ENCODE data around the gene CMTM8.
"Not testable (repeated sequence)": the region's sequence is repeated elsewhere in the genome, so short reads cannot be mapped to it uniquely, and the experiment has no call there.

CMTM8 gene, protein sequence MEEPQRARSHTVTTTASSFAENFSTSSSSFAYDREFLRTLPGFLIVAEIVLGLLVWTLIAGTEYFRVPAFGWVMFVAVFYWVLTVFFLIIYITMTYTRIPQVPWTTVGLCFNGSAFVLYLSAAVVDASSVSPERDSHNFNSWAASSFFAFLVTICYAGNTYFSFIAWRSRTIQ

DNA sequence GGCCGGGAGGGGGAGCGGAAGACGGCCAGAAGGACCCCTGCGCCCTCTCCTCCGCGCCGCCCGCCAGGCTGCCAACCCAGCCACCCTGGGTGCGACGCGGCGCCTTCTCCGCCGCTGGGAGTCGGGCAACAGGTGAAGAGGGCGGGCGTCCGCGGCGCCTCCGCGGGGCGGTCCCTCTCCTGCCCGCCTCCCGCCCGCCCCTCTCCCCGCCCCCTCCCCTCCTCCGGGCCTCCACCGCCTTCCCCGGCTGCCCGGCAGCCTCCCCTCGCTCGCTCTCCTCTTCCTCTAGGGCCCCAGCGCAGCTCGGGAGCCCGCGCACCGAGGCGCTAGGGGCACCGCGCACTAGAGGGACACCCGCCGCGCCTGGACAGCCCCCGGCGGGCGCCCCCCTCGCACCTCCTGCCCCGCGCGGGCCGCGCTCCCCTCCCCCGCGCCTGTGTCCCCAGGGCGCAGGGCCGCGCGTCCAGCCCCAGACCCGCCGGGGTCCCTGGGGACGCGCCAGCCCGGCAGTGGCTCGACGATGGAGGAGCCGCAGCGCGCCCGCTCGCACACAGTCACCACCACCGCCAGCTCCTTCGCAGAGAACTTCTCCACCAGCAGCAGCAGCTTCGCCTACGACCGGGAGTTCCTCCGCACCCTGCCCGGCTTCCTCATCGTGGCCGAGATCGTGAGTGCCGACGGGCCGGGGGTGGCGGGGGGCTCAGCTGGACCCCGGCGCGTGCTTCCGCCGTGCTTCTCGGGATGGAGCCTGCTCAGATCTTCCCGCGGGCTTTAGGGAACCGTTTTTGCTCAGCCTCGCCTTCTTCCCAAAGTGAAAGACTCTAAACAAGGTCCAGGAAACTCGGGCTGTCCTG is at the start of gene CMTM8:
Gene CMTM8, plus strand, starts transcription at position 228 of the 854 bp plus-strand sequence. Its CDS starts 293 bp downstream, at position 521.
- peak; percentile 64 for DNase-seq

DNA sequence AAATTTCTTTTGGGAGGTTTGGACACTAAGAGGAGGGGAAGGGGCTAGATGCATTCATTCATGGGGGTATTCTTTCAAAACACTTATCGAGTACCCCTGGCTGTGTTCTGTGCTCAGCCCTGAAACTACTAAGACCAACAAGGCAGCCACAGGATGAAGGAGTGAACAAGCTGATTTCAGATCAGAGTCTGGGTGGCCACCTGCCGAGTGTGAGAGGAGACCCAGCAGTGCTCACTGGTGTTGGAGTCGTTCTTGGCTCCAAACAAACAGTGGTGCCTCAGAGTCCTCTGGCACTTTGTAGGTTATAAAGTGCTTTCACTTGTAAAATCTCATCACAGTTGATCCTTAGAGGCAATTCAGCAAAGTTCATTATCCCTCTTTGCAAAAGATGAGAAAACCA is 48.8 kb upstream of the CMTM8 start:
- no peak for DNase-seq

DNA sequence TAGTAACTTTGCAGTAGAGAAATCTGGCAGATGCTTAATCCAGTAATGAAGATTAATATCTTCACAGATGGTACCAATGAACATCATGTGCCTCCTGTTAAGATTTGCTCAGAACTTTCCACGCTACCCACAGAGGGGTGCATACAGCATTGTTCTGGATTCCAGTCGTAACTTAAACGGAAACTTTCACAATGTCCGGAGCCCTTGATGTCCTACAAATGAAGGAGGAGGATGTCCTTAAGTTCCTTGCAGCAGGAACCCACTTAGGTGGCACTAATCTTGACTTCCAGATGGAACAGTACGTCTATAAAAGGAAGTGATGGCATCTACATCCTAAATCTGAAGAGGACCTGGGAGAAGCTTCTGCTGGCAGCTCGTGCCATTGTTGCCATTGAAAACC is 47.9 kb upstream of the CMTM8 start:
- not testable (repeated sequence) for DNase-seq

DNA sequence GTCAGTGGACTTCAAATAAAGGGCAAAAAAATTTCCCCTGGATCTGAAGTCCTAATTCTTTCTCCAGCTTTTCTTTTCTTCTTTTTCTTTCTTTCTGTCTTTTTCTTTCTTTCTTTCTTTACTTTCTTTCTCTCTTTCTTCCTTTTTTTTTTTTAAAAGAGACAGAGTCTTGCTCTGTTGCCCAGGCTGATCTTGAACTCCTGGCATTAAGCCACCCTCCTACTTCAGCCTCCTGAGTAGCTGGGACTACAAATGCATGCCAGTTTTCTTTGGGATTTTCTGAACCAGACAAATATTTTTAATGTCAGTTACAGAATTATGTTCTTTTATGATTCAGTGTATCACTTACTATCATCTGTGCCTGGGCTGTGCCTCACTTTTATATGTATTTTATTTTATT is 45.4 kb upstream of the CMTM8 start:
- DNase-seq, result no peak

DNA sequence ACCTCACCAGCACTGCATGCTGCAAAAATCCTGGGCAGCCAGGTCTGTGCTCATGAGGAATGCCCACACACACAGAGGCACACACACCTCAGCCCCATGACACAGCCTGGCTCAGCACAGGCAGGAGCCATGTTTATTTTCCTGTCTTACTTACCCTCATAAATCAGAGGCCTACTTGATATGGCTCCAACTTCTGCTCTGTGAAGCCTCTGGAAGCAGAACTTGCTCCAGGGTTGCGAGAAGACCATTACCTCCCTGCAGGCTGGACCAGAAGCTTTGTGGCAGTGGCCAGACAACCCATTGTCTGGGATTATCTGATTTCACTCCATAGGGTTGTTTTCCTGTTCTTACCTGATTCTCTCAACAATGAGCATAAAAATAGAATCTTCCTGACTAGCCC is 43.8 kb upstream of the CMTM8 start:
- no peak for DNase-seq

DNA sequence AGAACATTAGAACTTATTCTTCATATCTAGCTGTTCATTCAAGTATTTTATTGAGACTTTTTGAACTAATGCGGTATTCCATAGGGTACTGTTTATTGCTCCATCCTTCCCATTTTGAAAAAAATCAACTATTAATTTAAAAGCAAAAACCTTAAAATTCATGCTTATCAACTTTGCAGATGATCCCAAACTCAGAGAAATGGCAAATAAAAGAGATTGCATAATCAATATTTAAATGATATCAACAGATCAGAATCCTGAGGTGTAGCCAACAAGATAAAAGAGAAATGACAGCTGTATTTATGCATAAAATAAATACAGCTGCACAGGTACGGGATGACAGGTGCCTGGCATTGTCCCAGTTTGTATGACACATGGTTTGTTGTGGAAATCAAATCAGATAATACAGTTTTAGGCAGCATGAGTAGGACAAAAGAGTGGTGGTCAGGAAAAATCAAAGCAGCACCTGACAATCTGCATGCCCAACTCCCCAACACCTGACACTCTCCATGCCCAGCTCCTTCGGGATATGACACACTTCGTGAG is 42.4 kb upstream of the CMTM8 start:
- no peak for DNase-seq

DNA sequence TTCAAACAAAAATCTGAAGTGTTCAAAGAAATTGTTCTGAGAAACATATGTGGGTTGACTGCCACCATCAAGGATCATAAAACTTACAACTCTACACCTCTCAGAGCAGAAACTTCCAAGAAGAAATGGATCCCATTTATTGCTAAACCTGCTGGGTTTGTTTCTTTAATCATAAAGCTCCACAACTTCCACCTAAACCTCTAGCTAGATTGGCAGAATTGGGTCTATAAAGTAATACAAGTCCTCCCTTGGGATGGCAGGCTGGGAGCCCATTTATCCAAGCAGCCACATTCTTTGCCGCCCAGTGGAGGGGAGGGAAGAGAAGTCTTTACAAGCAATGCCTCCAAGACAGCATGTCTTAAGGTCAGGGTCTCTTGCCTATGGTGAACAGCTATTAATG is 40.5 kb upstream of the CMTM8 start:
- no peak for DNase-seq

DNA sequence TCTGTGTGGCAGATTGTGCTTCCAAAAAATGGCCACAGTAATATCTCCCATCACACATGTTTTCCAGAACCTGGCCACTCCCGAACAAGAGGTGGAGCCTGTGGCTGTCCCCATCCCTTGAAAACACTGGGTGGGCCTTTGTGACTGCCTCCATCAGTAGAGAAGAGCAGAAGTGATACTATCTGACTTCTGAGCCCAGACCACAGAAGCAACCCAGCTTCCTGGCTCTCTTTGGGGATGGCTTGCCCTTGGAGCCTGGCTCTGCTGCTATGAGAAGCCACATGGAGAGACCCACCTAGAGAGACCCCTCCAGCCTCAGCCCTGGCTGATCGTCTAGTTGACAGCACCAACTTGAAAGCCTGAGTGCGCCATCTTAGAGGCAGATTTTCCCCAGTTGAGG is 39.8 kb upstream of the CMTM8 start:
- DNase-seq, result no peak

DNA sequence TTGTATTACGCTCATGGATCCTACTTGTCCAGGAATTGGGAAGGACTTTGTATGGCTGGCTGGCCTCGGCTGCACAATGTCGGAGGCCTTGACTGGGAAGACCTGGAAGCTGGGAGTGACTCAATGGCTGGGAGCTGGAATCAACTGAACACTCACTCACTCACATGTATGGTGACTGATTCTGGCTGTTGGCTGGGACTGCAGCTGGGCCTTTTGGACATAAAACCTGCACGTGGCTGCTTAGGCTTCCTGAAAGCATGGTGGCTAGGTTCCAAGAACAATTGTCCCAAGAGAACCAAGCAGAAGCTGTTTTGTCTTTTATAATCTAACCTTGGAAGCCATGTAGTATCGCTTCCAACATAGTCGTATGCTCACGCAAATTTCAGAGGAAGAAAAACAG is 38.0 kb upstream of the CMTM8 start:
- DNase-seq, result no peak

DNA sequence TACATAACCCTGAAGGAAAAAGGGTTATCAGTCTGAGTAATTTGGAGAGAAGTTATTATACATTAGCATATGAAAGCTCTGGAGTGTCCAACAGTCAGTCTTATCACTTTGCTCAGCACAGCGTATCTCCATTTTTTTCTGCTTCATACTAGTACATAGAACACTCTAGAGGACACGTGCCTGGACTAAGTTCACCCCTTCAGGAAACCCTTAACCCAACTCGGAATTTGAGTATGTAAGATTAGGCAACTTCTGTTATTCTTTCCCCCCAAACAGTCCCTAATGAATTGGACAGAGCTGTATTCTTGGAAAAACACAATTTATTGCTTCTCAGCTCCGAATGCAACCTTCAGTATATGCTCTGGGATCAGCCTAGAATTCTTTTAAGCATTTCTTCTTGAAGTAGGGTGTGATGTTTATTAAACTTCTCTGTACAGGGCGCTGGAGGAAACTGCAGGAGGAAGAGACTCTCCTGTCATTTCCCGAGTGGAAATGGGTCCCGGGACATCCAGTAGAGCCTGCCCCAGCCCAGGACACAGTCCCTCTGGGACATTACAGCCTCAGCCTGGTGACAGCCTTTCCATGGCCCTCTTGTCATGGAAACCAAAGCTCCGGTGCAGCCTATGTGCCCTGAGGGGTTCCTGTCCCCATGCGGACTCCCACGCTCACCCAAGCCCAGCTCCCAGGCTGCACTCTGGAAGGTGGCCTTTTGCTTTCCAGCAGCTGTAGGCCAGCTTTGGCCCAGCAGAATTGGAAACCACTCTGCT is 37.3 kb upstream of the CMTM8 start:
- DNase-seq, result no peak

DNA sequence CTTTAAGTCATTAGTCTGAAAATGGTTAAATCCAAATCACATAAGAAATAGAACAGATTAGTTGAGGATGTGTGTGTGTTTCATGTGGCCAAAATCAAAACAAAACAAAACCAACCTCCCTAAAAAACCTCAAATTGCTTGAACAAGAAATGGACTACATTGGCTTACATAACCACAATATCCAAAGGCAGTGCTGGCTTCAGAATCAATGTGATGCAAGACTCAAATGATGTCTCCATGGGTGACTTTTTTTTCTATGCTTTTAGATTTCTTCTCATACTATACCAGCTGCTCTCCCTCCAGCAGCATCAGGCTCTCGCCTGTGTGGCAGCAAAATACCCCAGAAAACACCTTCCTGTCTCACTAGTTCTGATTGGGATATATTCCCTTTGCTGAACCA is 36.0 kb upstream of the CMTM8 start:
- no peak for DNase-seq

DNA sequence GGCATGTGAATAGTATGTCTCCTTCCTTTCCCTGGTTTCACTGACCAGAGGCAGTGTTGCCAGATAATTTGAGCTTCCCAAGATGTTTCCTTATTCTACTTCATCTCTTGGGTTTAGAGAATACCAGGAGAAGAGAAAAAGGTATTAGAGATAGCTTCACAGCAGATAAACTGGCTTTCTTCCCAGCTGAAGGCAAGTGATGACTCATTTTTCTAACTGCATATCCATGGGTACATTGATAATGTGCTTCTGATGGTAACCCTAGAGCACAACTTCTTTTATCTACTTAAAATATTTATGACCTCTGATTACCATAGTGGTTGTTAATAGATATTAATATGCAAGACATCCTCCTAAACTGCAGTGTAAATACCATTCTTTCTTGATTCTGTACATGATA is 34.6 kb upstream of the CMTM8 start:
- DNase-seq, result no peak

DNA sequence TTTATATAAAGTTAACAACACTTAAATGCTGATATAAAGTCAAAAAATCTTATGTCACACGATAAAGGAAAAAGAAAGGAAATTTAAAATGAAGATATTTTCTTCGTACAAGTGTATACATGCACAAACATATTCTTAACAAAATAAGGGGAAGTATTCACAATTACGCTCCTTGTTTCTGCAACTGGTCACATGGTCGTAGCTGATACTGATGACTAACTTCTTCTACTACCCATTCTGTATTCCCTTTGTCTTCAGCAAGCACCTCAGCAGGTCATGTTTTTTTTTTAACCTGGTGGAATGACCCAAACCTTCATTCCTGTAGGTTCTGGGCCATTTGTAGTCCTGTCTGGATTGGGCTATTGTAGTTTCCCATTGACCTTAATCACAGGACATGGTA is 30.0 kb upstream of the CMTM8 start:
- no peak for DNase-seq

DNA sequence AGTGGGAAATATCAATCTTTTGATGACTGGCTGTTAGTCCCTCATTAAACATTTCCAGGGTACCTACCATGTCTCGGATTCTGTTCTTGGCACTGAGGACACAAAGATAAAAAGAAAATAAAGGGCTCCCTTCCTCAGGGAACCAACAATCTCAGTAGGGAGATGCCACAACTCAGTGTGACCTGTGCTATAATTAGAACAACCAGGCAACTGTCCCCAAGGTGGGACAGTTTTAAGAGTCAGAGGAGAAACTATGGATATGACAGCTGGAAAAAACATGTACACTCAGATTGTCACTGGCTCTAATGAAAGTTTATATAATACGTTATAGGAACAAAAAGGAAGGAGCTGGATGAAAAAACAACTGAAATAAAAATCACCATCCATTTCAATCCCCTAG is 23.3 kb upstream of the CMTM8 start:
- DNase-seq, result no peak

DNA sequence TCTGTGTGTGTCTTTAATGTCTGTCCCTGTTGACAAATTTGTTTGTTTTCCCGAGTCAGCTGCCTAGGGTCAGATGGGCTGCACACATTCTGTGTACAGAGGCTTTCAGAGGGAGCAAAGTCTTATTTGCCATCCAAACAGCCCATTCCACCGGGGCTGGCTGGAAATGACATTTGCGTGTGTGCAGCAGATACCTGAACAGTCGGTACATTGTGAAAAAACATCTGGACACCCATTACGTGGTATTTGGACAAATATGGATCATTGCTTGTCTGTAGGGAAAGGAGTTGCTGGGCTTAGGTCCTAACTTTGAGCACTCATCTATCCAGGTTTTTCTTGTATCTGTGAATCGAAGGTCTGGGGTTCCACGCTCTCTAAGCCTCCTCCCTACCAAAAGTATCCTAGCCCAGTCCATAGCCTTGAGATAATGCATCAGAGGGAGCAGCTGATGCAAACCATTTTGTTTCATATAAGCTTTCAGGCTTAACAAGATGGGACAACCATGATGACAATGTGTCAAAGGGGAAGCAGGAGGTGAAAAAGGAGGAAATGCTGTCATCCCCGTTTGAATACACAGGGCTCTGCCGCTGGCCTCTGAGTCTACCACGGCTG is 22.2 kb upstream of the CMTM8 start:
- no peak for DNase-seq

DNA sequence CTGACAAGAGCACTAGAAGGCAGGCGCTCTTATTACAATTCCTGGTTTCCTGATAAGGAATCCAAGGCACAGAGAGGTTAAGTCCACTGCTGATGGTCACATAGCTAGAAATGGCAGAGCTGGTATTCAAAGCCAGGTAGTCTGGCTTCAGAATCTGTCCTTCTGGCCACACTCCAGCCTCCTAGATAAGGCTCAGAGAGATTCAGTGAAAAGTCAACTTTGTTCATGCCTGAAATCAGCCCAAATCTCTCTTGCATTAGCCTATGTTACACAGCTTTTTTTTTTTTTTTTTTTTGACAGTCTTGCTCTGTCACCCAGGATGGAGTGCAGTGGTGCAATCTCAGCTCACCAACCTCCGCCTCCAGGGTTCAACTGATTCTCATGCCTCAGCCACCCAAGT is 21.1 kb upstream of the CMTM8 start:
- no peak for DNase-seq

DNA sequence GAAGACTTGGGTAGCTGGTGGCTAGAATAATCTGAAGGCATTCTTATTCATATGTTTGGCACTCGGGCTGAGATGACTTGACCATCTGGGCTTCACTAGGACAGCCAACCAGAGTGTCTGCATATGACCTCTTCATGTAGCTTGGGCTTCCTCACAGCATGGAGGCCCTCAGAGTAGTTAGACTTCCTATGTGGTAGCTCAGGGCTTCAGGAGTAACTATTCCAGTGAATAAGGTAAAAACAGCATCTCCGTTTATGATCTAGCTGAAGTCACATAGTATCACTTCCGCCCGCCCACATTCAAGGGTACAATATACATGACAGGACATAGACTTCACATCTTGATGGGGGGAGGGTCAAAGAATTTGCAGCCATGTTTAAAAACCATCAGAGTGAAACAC is 18.9 kb upstream of the CMTM8 start:
- DNase-seq, result no peak

DNA sequence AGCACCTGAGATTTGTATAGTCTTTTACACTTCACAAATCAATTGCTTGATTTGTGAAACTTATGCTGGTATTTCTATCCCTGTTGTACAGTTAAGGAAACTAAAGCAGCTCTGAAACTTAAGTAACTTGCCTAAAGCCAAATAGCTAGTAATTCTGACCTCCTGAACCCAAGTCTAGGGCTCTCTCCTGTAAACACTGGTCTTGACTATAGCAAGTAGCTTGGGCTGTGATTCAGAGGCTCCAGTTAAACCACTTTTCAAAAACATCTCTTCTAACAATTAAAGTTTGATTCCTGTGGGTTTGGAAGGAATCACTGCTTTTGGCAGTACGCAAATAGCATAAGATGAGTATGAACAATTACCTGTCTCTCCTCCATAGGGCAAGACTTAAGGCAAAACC is 18.5 kb upstream of the CMTM8 start:
- DNase-seq, result no peak

DNA sequence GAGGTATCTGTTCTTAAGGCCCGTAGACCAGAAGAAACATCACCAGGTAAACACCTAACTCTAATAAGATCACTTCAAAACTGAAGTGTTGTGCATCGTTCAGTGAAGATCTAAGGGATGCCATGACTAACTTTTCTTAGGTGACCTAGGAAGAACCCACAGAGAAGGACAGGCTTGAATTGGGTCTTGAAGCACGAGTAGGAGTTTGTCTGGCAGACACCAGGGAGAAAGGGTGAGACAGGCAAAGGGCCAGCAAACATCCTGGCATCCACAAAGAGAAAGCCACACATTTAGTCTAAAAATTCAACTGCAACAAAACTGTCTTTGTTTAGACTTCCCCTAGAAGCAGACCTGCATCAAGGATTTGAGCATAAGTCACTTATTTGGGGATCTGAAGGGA is 15.5 kb upstream of the CMTM8 start:
- DNase-seq, result no peak

DNA sequence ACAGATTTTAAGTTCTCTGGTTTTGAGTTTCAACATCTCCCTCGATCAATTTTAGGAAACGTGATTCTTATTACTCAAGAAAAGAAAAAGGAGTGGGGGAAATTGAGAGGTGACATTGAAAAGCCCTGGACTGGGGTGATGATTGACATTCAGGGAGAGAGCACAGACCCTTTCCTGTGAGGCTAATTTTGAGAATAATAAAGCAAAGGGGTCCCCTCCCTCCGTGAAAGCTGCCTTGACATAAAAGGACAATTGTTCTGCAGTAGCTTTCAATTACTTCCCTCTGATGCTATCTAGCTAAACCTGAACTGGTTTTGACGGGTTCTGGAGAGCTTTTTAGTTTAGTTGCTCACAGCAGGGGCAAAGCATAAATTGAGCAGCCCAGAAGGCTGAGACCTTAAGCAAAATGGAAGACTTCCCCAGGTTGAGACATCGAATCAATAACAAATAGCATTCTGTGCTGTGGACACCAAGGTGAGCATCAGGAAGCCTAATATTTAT is 14.4 kb upstream of the CMTM8 start:
- DNase-seq, result no peak

DNA sequence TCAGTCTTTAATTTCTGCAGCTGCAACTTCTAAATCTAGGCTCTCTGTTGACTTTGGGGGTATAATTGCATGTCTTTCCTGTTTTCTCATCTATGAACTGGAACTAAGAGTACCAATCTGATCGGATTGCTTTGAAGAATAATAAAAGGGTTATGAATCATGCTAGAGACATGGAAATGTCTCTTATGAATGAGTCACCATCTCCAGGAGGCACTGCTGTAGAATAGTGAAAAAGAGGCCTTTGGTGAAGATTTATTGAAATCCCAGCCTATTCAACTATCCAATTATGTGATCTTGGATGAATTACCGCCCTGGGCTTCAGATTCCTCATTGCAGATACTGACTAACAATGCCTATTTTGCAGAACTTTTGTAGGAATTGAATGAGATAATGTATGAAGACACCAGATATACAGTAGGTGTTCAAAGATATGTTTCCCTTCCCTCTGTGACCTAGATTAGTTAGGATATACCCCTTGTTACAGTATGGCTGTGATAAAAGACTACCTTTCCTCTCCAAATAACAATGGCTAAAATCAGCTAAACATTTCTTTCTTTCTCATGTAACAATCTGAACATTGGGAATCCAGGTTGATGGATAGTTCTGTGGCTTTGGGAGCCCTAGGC is 11.5 kb upstream of the CMTM8 start:
- no peak for DNase-seq

DNA sequence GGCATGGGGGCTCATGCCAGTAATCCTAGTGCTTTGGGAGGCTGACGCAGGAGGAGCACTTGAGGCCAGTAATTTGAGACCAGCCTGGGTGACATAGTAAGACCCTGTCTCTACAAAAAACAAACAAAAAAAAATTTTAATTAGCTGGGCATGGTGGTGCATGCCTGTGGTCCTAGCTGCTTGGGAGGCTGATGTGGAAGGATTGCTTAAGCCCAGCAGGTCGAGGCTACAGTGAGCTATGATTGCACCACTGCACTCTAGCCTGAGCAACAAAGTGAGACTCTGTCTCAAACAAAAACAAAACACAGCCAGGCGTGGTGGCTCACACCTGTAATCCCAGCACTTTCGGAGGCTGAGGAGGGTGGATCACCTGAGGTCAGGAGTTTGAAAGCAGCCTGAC is 9.7 kb upstream of the CMTM8 start:
- not testable (repeated sequence) for DNase-seq

DNA sequence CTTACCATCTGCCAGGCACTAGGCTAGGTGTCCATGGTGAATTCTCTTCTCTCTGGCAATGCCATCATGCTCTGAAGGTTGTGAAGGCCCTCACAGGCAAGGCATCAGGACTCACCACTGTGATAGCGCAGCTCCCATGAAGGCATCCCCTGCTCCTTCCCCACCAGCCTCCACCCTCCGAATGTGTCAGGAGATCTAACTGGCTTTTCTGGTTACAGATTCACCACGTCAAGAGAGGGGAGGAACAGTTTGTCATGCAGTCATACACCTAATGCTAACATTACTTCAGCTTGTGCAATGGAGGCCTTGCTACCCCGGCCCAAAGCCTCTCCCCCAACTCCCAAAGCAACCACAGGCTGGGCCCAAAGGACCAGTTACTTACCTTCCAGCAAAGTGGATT is 8.9 kb upstream of the CMTM8 start:
- DNase-seq, result no peak

Measured in NCI-H1092 treated with DMSO at 0.1 percent for 48 hours (cell line).